Heart left ventricle (tissue), 16 donors: Measurements from ENCODE around the gene NFXL1. TPM values are rescaled to one million over a fixed set of nuclear protein-coding genes. Genes with fewer than 3 reads are reported as not detected.

Experiments used
- ATAC-seq, 4 donors: fragments of 200-7000 bp; cut with Tn5 transposase; one replicate each; pipeline ENCODE4 v1.9.1; 2020 to 2022; ENCODE audit warnings: moderate library complexity in 4 of 4, mild to moderate bottlenecking in 3 of 4, moderate number of reproducible peaks in 1 of 4
- DNase-seq, 5 donors: peaks; one replicate each; pipeline ENCODE4 v3.0.0-alpha.2; 2020
- H3K27ac ChIP-seq, 12 donors: fragments of 200-600 bp; sonication (generic) in 4 of 12; one replicate each; pipeline versions ENCODE4 v1.5.0 to v1.8.0; 2016 to 2022; ENCODE audit warnings: mild to moderate bottlenecking in 2 of 12
- H3K27me3 ChIP-seq, 9 donors: fragments of 200-600 bp; sonication (generic) in 2 of 9; one replicate each; pipeline versions ENCODE4 v1.5.1 to v1.8.0; 2016 to 2022; ENCODE audit warnings: mild to moderate bottlenecking in 3 of 9
- H3K36me3 ChIP-seq, 9 donors: fragments of 200-600 bp; sonication (generic) in 2 of 9; one replicate each; pipeline versions ENCODE4 v1.5.0 to v1.8.0; 2018 to 2022; ENCODE audit warnings: mild to moderate bottlenecking in 2 of 9
- H3K4me1 ChIP-seq, 12 donors: fragments of 200-600 bp; sonication (generic) in 4 of 12; one replicate each; pipeline versions ENCODE4 v1.5.0 to v1.8.0; 2016 to 2022; ENCODE audit warnings: mild to moderate bottlenecking in 3 of 12
- H3K4me3 ChIP-seq, 12 donors: fragments of 200-600 bp; sonication (generic) in 4 of 12; one replicate each; pipeline versions ENCODE4 v1.5.0 to v1.8.0; 2017 to 2022; ENCODE audit warnings: mild to moderate bottlenecking in 9 of 12, moderate library complexity in 4 of 12
- H3K9me3 ChIP-seq, 12 donors: fragments of 200-600 bp; sonication (generic) in 4 of 12; one replicate each; pipeline versions ENCODE4 v1.5.0 to v1.8.0; 2016 to 2022; ENCODE audit warnings: mild to moderate bottlenecking in 1 of 12
- POLR2A ChIP-seq, 2 donors: fragments of 450-650 bp; IDR thresholded peaks; one replicate each; pipeline ENCODE4 v1.6.1; 2017; ENCODE audit warnings: antibody characterized with exemption in 2 of 2, mild to moderate bottlenecking in 2 of 2, moderate library complexity in 2 of 2
- WGBS, 4 donors: extraction: QIAGEN DNeasy Blood & Tissue Kit in 2 of 4; methylation state at CpG; one replicate each; pipeline versions ENCODE4 v1.1.5 to v1.1.7; 2013 to 2018; 5-methylcytosine and 5-hydroxymethylcytosine counted together
- intact Hi-C, 10 donors: fragments of 100-400 bp; cut with DNase I; formaldehyde crosslinking; loops; one replicate each; pipeline versions ENCODE4 v1.11.1 to v1.14.2; 2022
- polyA plus RNA-seq, 2 donors: library from polyadenylated mRNA; stranded (reverse); fragments of 200-250 nt; gene quantifications; one replicate each; pipeline ENCODE4 v1.2.3, GENCODE V29; 2013
- total RNA-seq, 9 donors: library from RNA; depleted of rRNA in 2 of 9; stranded (reverse); fragments of >200 nt in 2 of 9; fragmentation: NEBNext Ultra II Directional in 3 of 9; extraction: Animal tissue kit (Norgen Biotek cat#: 25700) in 3 of 9; gene quantifications; one replicate each; pipeline versions ENCODE4 v1.1.0 to v1.2.4, GENCODE V29; 2016 to 2023
- TF ChIP-seq, protein P1 (sequence below), 12 donors: fragments of 200-600 bp; sonication (generic) in 4 of 12; IDR thresholded peaks; one replicate each; pipeline versions ENCODE4 v1.5.0 to v1.8.0; 2018 to 2022; ENCODE audit warnings: antibody characterized with exemption in 12 of 12, mild to moderate bottlenecking in 5 of 12
- donor health status: ischemic (EF 13 %, LVEDD 7.1; RV severe dilation, severe dysfunction).
- donor health status: healthy with polysubstance abuse.
- donor health status: DM: no; HTN: yes; CAD: no.
- donor health status: DM: no; HTN: no; CAD: no.
- donor health status: ischemic (EF 25% LVEDD 6.9; RV normal size, moderate dysfunction).
- donor health status: ischemic (EF 25% LVEDD 5.7; RV mildly dilated, moderate dysfunction).
- donor health status: healthy.
- donor health status: DM: yes; HTN: yes; CAD: no.
- donor health status: ischemic (EF 35%, LVEDD 5.7; RV mildly dilated, moderate dysfunction).
- donor health status: nonischemic (EF 11% LVEDD 7.7; RV severe dilation, severe dysfunction).
- donor health status: DM: yes; HTN: yes; CAD: no.
- donor health status: PGD.
- donor health status: ischemic (EF 29% LVEDD 5.4; RV normal size, mild dysfunction).
- donor health status: nonischemic (EF 23%, LVEDD 6.1; RV moderate dilation, normal function).

Gene NFXL1
- total and polyA plus RNA-seq, 11 donors = 2.8 to 7.3 (median 5.3) TPM

DNA sequence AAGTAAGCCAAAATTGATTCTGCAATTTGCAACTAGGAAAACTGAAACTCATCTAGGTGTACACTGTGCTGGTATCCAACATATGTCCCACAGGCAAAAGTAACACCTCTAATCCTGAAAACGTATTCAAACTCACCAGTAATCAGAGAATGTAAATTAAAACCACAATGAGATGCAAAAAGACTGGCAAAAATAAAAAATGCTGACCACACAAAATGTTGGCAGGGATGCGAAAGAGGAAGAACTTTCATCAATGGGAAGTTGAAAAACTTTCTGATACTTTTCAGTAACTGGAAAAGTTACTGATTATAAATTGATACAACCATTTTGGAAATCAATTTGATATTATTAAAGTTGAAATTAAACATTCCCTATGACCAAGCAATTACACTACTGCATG lies 56.4 kb downstream of the NFXL1 start:
- DNase-seq (no peak), ATAC-seq (no peak)
- intact Hi-C loops = no loop called here
- Histone ChIP-seq H3K9me3 (no peaks in the 10 kb centered on the region), H3K27ac (no peak overlapping the region), H3K27me3 (no peaks in the 10 kb centered on the region), H3K4me1 (peaks cover 0 to 8% (median 0%) of the 10 kb centered on the region in 12 donors), H3K36me3 (peaks cover 0 to 14% (median 6%) of the 10 kb centered on the region in 9 donors), H3K4me3 (no peak overlapping the region)
- 83 to 93% (median 88%) methylated on average over 2 of the region's 2 CpGs for WGBS, 4 donors
- TF ChIP-seq, protein P1, sequence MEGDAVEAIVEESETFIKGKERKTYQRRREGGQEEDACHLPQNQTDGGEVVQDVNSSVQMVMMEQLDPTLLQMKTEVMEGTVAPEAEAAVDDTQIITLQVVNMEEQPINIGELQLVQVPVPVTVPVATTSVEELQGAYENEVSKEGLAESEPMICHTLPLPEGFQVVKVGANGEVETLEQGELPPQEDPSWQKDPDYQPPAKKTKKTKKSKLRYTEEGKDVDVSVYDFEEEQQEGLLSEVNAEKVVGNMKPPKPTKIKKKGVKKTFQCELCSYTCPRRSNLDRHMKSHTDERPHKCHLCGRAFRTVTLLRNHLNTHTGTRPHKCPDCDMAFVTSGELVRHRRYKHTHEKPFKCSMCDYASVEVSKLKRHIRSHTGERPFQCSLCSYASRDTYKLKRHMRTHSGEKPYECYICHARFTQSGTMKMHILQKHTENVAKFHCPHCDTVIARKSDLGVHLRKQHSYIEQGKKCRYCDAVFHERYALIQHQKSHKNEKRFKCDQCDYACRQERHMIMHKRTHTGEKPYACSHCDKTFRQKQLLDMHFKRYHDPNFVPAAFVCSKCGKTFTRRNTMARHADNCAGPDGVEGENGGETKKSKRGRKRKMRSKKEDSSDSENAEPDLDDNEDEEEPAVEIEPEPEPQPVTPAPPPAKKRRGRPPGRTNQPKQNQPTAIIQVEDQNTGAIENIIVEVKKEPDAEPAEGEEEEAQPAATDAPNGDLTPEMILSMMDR (IDR thresholded peaks at IDR 0.05) = no peak
- TF ChIP-seq POLR2A (IDR thresholded peaks at IDR 0.05) = no peak

DNA sequence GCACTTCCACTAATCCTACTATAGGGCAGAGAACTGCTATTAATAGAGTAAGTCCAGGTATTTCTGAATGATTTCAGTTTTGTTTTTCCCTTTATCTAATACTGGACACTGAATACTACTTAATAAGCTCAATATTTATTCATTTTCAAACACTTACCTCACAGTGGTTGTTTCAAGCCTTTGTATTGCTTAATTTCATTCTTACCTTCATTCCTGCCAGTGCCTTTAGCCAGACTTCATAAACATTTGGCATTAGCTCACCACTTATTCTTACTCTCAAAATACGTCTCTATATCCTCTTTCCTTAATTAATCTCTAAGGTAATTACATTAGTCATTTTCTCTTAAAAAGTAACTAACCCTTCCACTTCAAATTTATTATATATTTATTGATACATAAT lies 57.7 kb downstream of the NFXL1 start:
- H3K27me3 ChIP-seq = no peaks in the 10 kb centered on the region
- peaks cover 0 to 17% (median 0%) of the 10 kb centered on the region in 12 donors for H3K4me1 ChIP-seq
- ATAC-seq (no peak), DNase-seq (no peak)
- no peak overlapping the region for H3K4me3 ChIP-seq
- WGBS, 4 donors = 64 to 71% (median 66%) methylated on average over 1 of the region's 1 CpG
- peaks cover 0 to 11% (median 3%) of the 10 kb centered on the region in 9 donors for H3K36me3 ChIP-seq
- H3K27ac ChIP-seq = no peak overlapping the region
- intact Hi-C loops = no loop called here
- TF ChIP-seq, protein P1 (IDR thresholded peaks at IDR 0.05) = no peak
- no peak for TF ChIP-seq POLR2A (IDR thresholded peaks at IDR 0.05)
- H3K9me3 ChIP-seq = no peaks in the 10 kb centered on the region

- Histone ChIP-seq H3K4me3 (no peak overlapping the region), H3K4me1 (peaks cover 0 to 17% (median 0%) of the 10 kb centered on the region in 12 donors), H3K36me3 (peaks cover 0 to 21% (median 9%) of the 10 kb centered on the region in 9 donors), H3K9me3 (no peaks in the 10 kb centered on the region), H3K27ac (no peak overlapping the region), H3K27me3 (no peaks in the 10 kb centered on the region)
- intact Hi-C loops = no loop called here
- 94 to 98% (median 96%) methylated on average over 2 of the region's 2 CpGs for WGBS, 4 donors
- ATAC-seq (no peak), DNase-seq (no peak)
- TF ChIP-seq POLR2A (IDR thresholded peaks at IDR 0.05) = no peak
- TF ChIP-seq, protein P1 (IDR thresholded peaks at IDR 0.05) = no peak
Observed at GRCh38 chr4:47855350-47855749, 59.0 kb downstream of the NFXL1 start.

DNA sequence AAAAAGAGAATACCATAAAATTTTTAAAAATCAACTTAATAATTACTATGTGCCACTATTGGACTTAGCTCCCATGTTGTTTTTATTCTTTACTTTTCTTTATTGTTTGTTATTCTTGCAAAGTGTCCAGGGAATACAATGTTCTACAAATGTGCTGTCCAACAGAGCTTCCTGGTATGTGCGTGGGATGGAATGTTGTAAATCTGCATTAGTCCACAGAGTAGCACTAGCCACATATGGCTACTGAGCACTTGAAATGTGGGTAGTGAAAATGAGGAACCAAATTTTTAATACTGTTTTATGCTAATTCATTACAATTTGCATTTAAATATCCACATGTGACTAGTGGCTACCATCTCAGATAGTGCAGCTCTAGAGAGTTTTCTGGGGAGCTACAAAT lies 62.2 kb downstream of the NFXL1 start:
- DNase-seq (no peak), ATAC-seq (peak in 3 of 4 donors; percentile 56 to 77 (median 65))
- Histone ChIP-seq H3K36me3 (peaks cover 0 to 43% (median 19%) of the 10 kb centered on the region in 9 donors), H3K4me1 (peaks cover 0 to 17% (median 0%) of the 10 kb centered on the region in 12 donors), H3K9me3 (no peaks in the 10 kb centered on the region), H3K4me3 (no peak overlapping the region), H3K27ac (no peak overlapping the region), H3K27me3 (no peaks in the 10 kb centered on the region)
- no peak for TF ChIP-seq POLR2A (IDR thresholded peaks at IDR 0.05)
- TF ChIP-seq, protein P1 (IDR thresholded peaks at IDR 0.05) = no peak
- 39 to 68% (median 54%) methylated on average over 1 of the region's 1 CpG for WGBS, 4 donors
- intact Hi-C loops = loop anchor here in 1 of 10 donors (5.0 kb wide), 1 partner anchor 60 kb away; the partner anchor contains the start of gene NFXL1
